Endothelial cell of umbilical vein (primary cell): ENCODE data around the gene UBE2E2. TPM values are rescaled to one million over a fixed set of nuclear protein-coding genes. Genes with fewer than 3 reads are reported as not detected.

Source experiments
- BruUV-seq: library from RNA; stranded (reverse); fragments of 400-500 nt; replicated peaks from 2 replicates; lab custom pipeline; 2021; lab: Mats Ljungman, UMichigan
- CTCF ChIA-PET: fragments of 300-600, 350-600 bp; sonication (Branson Sonifier 250); formaldehyde crosslinking; loops from one replicate; lab custom pipeline; 2021; ENCODE audit warnings: antibody characterized with exemption, inconsistent platforms; lab: Charles Lee
- POLR2A ChIA-PET: fragments of 300-600, 350-600 bp; sonication (Branson Sonifier 250); formaldehyde crosslinking; loops from one replicate; lab custom pipeline; 2021; ENCODE audit warnings: antibody characterized with exemption, inconsistent platforms; lab: Charles Lee
- DNase-seq: peaks from one replicate; pipeline ENCODE4 v3.0.0-alpha.2; 2011; ENCODE audit warnings: low read depth, low spot score
- FAIRE-seq: peaks from 2 replicates; lab custom pipeline; 2011; peaks lifted over from hg19 to GRCh38; lab: Jason Lieb, UNC
- H2AFZ ChIP-seq: 2 replicates; pipeline ENCODE4 v1.6.0; 2012; ENCODE audit warnings: low read depth, low read length, control low read depth, inconsistent platforms
- H3K27ac ChIP-seq: 2 replicates; pipeline ENCODE4 v1.5.1; 2011; ENCODE audit warnings: low read depth, mild to moderate bottlenecking, control low read depth, low read length, moderate library complexity; ENCODE audit not compliant: insufficient read depth
- H3K27me3 ChIP-seq, 2 experiments: 2 replicates each; pipeline versions ENCODE4 v1.6.0 to v1.6.1; 2011; ENCODE audit warnings: low read length in 2 of 2, mixed read lengths in 1 of 2; ENCODE audit not compliant: control insufficient read depth in 2 of 2, insufficient read depth in 2 of 2
- H3K36me3 ChIP-seq, 2 experiments: 2 replicates in 1 of 2; 3 replicates in 1 of 2; pipeline ENCODE4 v1.5.1; 2011; ENCODE audit warnings: low read length in 2 of 2, mild to moderate bottlenecking in 1 of 2, moderate library complexity in 1 of 2; ENCODE audit not compliant: control insufficient read depth in 2 of 2, insufficient read depth in 2 of 2; ENCODE audit errors: extremely low read depth in 1 of 2
- H3K4me1 ChIP-seq: 3 replicates; pipeline ENCODE4 v1.5.1; 2011; ENCODE audit warnings: mild to moderate bottlenecking, low read length; ENCODE audit not compliant: control insufficient read depth, insufficient read depth; ENCODE audit errors: extremely low read depth
- H3K4me2 ChIP-seq: 2 replicates; pipeline ENCODE4 v1.6.1; 2011; ENCODE audit warnings: low read length, control low read depth, mixed read lengths; ENCODE audit not compliant: insufficient read depth
- H3K4me3 ChIP-seq, 3 experiments: fragments of 200-600 bp in 1 of 3; sonication (generic), shearing (Covaris generic) in 1 of 3; replicated peaks in 1 of 3; 2 replicates each; pipeline ENCODE4 v1.5.1; 2011 to 2016; ENCODE audit warnings: control low read depth in 3 of 3, low read length in 3 of 3, mild to moderate bottlenecking in 2 of 3, inconsistent platforms in 1 of 3, low read depth in 1 of 3, moderate library complexity in 1 of 3; ENCODE audit not compliant: insufficient read depth in 1 of 3
- H3K79me2 ChIP-seq: 2 replicates; pipeline ENCODE4 v1.6.0; 2012; ENCODE audit warnings: low read length, inconsistent platforms; ENCODE audit not compliant: control insufficient read depth, insufficient read depth
- H3K9ac ChIP-seq: replicated peaks from 2 replicates; pipeline ENCODE3; 2011; ENCODE audit warnings: low read length, control low read depth; ENCODE audit not compliant: insufficient read depth; ENCODE audit errors: extremely low read depth
- H3K9me1 ChIP-seq: replicated peaks from 3 replicates; pipeline ENCODE4 v1.6.0; 2011; ENCODE audit warnings: mild to moderate bottlenecking, low read length; ENCODE audit not compliant: control insufficient read depth, insufficient read depth; ENCODE audit errors: extremely low read depth
- H3K9me3 ChIP-seq: replicated peaks from 2 replicates; pipeline ENCODE4 v1.5.1; 2012; ENCODE audit warnings: low read length, inconsistent platforms; ENCODE audit not compliant: control insufficient read depth, insufficient read depth
- H4K20me1 ChIP-seq: replicated peaks from 2 replicates; pipeline ENCODE3; 2011; ENCODE audit warnings: mild to moderate bottlenecking, low read length; ENCODE audit not compliant: control insufficient read depth, insufficient read depth; ENCODE audit errors: extremely low read depth
- CTCF ChIP-seq, 2 donors: IDR thresholded peaks; 1 replicate in 1 of 2; 2 replicates in 1 of 2; pipeline ENCODE4 v1.5.1; 2011; ENCODE audit warnings: low read length in 2 of 2, mild to moderate bottlenecking in 2 of 2, moderate library complexity in 2 of 2, control low read depth in 1 of 2, inconsistent platforms in 1 of 2, low read depth in 1 of 2; ENCODE audit not compliant: insufficient read depth in 1 of 2; ENCODE audit errors: extremely low read depth in 1 of 2
- EZH2 ChIP-seq: IDR thresholded peaks from 2 replicates; pipeline ENCODE4 v1.6.1; 2012; ENCODE audit warnings: borderline replicate concordance, low read depth, mild to moderate bottlenecking, moderate library complexity, low read length, inconsistent platforms; ENCODE audit not compliant: severe bottlenecking
- FOS ChIP-seq: IDR thresholded peaks from 2 replicates; pipeline ENCODE4 v1.6.1; 2011; ENCODE audit warnings: mild to moderate bottlenecking, low read length, moderate library complexity, borderline replicate concordance; ENCODE audit not compliant: insufficient read depth
- GATA2 ChIP-seq: IDR thresholded peaks from 2 replicates; pipeline ENCODE4 v1.7.0; 2011; ENCODE audit warnings: low read depth, mild to moderate bottlenecking, moderate library complexity, mixed read lengths, low read length; ENCODE audit not compliant: insufficient read length, insufficient read depth
- JUN ChIP-seq: IDR thresholded peaks from 2 replicates; pipeline ENCODE4 v1.6.1; 2011; ENCODE audit warnings: borderline replicate concordance, low read depth; ENCODE audit not compliant: insufficient read length, insufficient read depth
- MAX ChIP-seq: IDR thresholded peaks from 2 replicates; pipeline ENCODE4 v1.6.1; 2011; ENCODE audit not compliant: insufficient read depth, insufficient read length
- MYC ChIP-seq: IDR thresholded peaks from one replicate; pipeline ENCODE4 v1.6.1; 2011; ENCODE audit warnings: mild to moderate bottlenecking, low read depth, low read length
- POLR2A ChIP-seq: IDR thresholded peaks from 2 replicates; pipeline ENCODE4 v1.6.1; 2012; ENCODE audit warnings: low read depth, mild to moderate bottlenecking, control low read depth, low read length
- POLR2AphosphoS5 ChIP-seq: IDR thresholded peaks from 2 replicates; pipeline ENCODE4 v1.6.1; 2012; ENCODE audit warnings: low read depth, mild to moderate bottlenecking, control low read depth, low read length, moderate library complexity; ENCODE audit not compliant: insufficient read depth
- dilution Hi-C: fragments of 300-500 bp; cut with MboI; formaldehyde crosslinking; loops from one replicate; pipeline ENCODE4 v1.15.0; 2019; ENCODE audit warnings: low sequenced_read_pairs; ENCODE audit not compliant: extremely low pct_ligation_motif_present
- intact Hi-C: fragments of 100-400 bp; cut with micrococcal nuclease; formaldehyde crosslinking; loops from one replicate; pipeline ENCODE4 v1.10.0; 2022
- polyA plus RNA-seq, 4 experiments: library from polyadenylated mRNA; depleted of rRNA in 3 of 4; stranded (reverse) in 3 of 4; unstranded in 1 of 4; fragments of >200 nt; gene quantifications; 2 replicates each; pipeline versions ENCODE4 v1.2.1 to v1.2.3, GENCODE V29; 2011 to 2012; ENCODE audit warnings: missing spikeins in 1 of 4
- total RNA-seq: library from RNA; stranded (reverse); gene quantifications from 2 replicates; pipeline ENCODE4 v1.2.3, GENCODE V29; 2021

Gene UBE2E2
- total and polyA plus RNA-seq, 2 donors (not counting 3 experiments of a cell fraction or from before 2014, with no cell fraction given): 37.0 to 45.4 TPM

- ChIA-PET POLR2A (no interaction called here), CTCF (no interaction called here)
- Histone ChIP-seq H3K36me3 (no peaks in the 10 kb centered on the region), H3K4me2 (no peak overlapping the region), H3K27ac (no peak overlapping the region), H3K27me3 (no peaks in the 10 kb centered on the region), H4K20me1 (peaks cover 7% of the 10 kb centered on the region), H3K9me3 (no peaks in the 10 kb centered on the region), H3K9ac (no peak overlapping the region), H3K79me2 (peaks cover 11% of the 10 kb centered on the region), H3K4me3 (no peak overlapping the region), H3K9me1 (no peaks in the 10 kb centered on the region), H3K4me1 (peaks cover 5% of the 10 kb centered on the region), H2AFZ (no peak overlapping the region)
- dilution Hi-C loops: no loop called here
- DNase-seq: no peak
- BruUV-seq: no TSS peak
- TF ChIP-seq CTCF (IDR thresholded peaks at IDR 0.05; ENCODE audit: extremely low read depth in 1 of 2, insufficient read depth in 1 of 2, low read depth in 1 of 2, low read length in 2 of 2) (no peak), POLR2A (no peak), POLR2AphosphoS5 (no peak), EZH2 (no peak), JUN (no peak), FOS (no peak), MAX (no peak), GATA2 (no peak), MYC (no peak)
- intact Hi-C loops: no loop called here
- no peak for FAIRE-seq
These were observed 29.7 kb downstream of the UBE2E2 start for GRCh38 chr3:23232854-23233253.
